ENCODE results near the gene BMPR1B.
A peak's percentile ranks its signal among the peaks of the same experiment; 100 is the strongest.

GRCh38 chr4:94892051-94892450, 134.3 kb downstream of the BMPR1B start:
- peak in 1 of 4 experiments; percentile 9 for TF ChIP-seq CTCF (IDR thresholded peaks at IDR 0.05)
- TF ChIP-seq EP300 (IDR thresholded peaks at IDR 0.05): no peak
- TF ChIP-seq POLR2A (IDR thresholded peaks at IDR 0.05): no peak

Data from gastroesophageal sphincter (tissue), 3 donors.